CD4-positive, alpha-beta T cell treated with Interleukin-2 at 100 ng/mL for 4 hours (primary cell): ENCODE data around the gene LYSMD3.
"Not testable (repeated sequence)": the region's sequence is repeated elsewhere in the genome, so short reads cannot be mapped to it uniquely, and the experiment has no call there.

ENCODE experiments used
- DNase-seq: peaks from one replicate; pipeline ENCODE4 v3.0.0-alpha.2; 2020; ENCODE audit warnings: low spot score

Gene LYSMD3

GRCh38 chr5:90529194-90529938 lies at the start of gene LYSMD3:
Gene LYSMD3 (minus strand): TSS chr5:90529584. CDS start chr5:90525289, 4,295 bp downstream.
- DNase-seq, result peak; percentile 95

- not testable (repeated sequence) for DNase-seq
These were observed 47.2 kb upstream of the LYSMD3 start for GRCh38 chr5:90576566-90576965.

GRCh38 chr5:90575712-90576111 lies 46.3 kb upstream of the LYSMD3 start:
- DNase-seq, result no peak

GRCh38 chr5:90571147-90571773 lies 41.9 kb upstream of the LYSMD3 start:
- no peak for DNase-seq

GRCh38 chr5:90570034-90570433 lies 40.6 kb upstream of the LYSMD3 start:
- no peak for DNase-seq

GRCh38 chr5:90569084-90569483 lies 39.7 kb upstream of the LYSMD3 start:
- no peak for DNase-seq

- no peak for DNase-seq
These were observed 36.1 kb upstream of the LYSMD3 start for GRCh38 chr5:90565491-90565890.

GRCh38 chr5:90563108-90563507 lies 33.7 kb upstream of the LYSMD3 start:
- DNase-seq, result no peak

GRCh38 chr5:90562341-90562740 lies 33.0 kb upstream of the LYSMD3 start:
- no peak for DNase-seq

GRCh38 chr5:90561766-90562165 lies 32.4 kb upstream of the LYSMD3 start:
- DNase-seq, result no peak

- DNase-seq, result no peak
These were observed 31.4 kb upstream of the LYSMD3 start for GRCh38 chr5:90560771-90561170.

GRCh38 chr5:90558344-90559192 lies 29.2 kb upstream of the LYSMD3 start, which contains the start of gene ADGRV1:
Gene ADGRV1 (plus strand): TSS chr5:90558797. CDS start chr5:90558896, 99 bp downstream.
- DNase-seq, result no peak

GRCh38 chr5:90557871-90558270 lies 28.5 kb upstream of the LYSMD3 start:
- no peak for DNase-seq

- DNase-seq, result no peak
These were observed 28.0 kb upstream of the LYSMD3 start for GRCh38 chr5:90557391-90557790.

GRCh38 chr5:90555666-90556065 lies 26.3 kb upstream of the LYSMD3 start:
- DNase-seq, result no peak

- no peak for DNase-seq
These were observed 25.1 kb upstream of the LYSMD3 start for GRCh38 chr5:90554358-90555006.

GRCh38 chr5:90553711-90554110 lies 24.3 kb upstream of the LYSMD3 start:
- no peak for DNase-seq

GRCh38 chr5:90551376-90551775 lies 22.0 kb upstream of the LYSMD3 start:
- no peak for DNase-seq

GRCh38 chr5:90550963-90551362 lies 21.6 kb upstream of the LYSMD3 start:
- DNase-seq, result no peak

GRCh38 chr5:90549729-90550275 lies 20.4 kb upstream of the LYSMD3 start:
- no peak for DNase-seq

GRCh38 chr5:90549223-90549622 lies 19.8 kb upstream of the LYSMD3 start:
- no peak for DNase-seq

- DNase-seq, result no peak
These were observed 18.7 kb upstream of the LYSMD3 start for GRCh38 chr5:90548069-90548593.
